Dedifferentiated amniotic fluid mesenchymal stem cell (primary cell): Measurements from ENCODE around the gene ST3GAL3.

Experiments used
- DNase-seq: peaks from one replicate; pipeline ENCODE4 v3.0.0-alpha.2; 2016; ENCODE audit errors: extremely low spot score

ST3GAL3 gene

GRCh38 chr1:43878440-43878839 is 171.1 kb downstream of the ST3GAL3 start:
- no peak for DNase-seq

GRCh38 chr1:43878854-43879253 is 171.5 kb downstream of the ST3GAL3 start:
- no peak for DNase-seq

- DNase-seq: no peak
Measured at GRCh38 chr1:43879414-43879813, 172.1 kb downstream of the ST3GAL3 start.

DNA sequence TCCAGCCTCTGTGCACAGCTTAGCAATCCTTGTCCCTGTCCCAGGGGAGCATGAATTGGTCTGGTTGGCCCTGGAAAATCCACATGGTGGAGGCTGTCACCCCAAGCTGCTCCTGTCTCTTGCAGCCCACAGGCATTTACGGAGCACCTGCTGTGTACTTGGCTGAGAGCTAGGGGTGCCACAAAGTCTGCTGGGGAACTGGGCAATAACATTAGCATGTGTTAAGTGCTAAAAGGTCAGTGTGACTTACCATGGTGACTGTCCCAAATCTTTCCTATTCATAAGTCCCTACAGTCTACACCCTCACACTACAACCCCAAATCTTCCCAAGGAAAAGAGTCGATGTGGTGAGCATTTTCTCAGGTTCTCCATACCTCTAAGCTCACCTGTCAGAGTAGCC is 172.7 kb downstream of the ST3GAL3 start:
- no peak for DNase-seq

DNA sequence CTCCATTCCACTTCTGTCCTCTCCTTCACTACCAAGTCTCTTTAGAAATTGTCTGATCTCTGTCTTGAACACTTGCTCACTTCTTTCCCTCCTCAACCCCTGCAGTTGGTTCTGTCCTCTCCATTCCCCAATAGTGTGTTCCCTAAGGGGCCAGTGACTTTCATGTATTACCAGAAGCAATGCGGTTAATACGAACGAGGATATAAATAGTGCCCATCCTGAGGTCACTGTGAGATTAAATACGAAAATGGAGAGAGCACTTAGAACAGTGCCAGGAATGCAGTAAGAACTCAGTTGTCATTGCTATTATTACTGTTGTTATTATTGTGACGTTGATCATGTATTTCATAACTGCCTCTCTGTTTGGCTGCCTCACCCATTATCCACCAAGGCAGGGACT is 173.3 kb downstream of the ST3GAL3 start:
- no peak for DNase-seq

GRCh38 chr1:43881415-43881814 is 174.1 kb downstream of the ST3GAL3 start:
- no peak for DNase-seq

DNA sequence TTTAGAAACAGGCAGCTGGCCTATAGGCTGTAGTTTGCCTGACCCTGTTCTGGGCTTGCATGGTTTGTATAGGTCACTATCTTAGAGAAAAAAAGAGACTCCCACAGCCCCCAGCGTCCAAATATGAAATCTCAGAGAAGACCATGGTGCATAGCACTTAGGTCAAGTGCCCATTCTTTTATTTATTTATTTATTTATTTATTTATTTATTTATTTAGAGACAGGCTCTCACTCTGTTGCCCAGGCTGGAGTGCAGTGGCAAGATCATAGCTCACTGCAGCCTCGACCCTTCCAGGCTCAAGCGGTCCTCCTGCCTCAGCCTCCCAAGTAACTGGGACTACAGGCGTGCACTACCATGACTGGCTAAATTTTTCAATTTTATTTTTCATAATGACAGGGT is 175.4 kb downstream of the ST3GAL3 start:
- no peak for DNase-seq

DNA sequence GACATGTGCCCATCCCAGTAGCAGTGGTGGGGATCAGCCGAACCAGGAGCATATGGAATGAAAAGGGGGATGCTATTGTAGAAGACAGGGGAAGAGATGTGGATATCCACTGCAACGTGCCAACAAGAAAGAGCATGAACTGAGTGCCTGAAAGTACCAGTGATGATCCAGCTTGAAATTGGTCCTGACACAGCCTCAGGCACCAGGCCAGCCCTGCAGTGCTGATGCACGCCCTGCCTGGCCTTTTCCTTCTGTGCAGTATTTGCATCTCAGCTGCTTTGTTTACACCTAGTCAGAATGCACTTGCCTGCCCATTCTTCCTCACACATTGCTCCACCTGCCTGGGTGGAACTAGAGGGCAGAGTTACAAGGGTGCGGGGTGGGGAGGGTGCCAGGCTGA is 176.0 kb downstream of the ST3GAL3 start:
- DNase-seq: no peak

DNA sequence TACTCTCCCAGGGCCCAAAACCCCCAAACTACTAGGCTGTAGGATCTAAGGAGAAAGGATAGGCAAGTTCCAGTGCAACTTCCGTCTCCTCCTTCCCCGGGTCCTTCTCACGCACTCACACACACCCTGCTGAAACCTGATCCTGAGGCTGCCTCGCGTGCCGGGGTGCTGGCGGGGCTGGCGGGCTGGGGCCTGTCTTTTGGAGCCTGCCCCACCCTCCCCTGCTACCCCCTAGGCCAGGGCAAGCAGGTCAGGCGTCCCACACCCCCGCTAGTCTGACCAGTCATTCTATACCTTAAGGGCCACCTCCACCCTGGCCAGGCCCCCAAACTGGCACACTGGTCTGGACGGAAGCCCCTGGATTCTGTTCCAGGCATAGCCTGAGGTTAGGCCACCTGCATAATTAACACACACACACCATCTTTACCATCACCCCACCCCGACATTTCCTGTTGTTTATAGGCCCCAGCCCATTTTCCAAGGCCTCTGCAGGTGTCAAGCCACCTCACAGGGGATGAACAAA is 178.0 kb downstream of the ST3GAL3 start:
- DNase-seq: no peak

- no peak for DNase-seq
Measured at GRCh38 chr1:43887748-43888147, 180.4 kb downstream of the ST3GAL3 start.

DNA sequence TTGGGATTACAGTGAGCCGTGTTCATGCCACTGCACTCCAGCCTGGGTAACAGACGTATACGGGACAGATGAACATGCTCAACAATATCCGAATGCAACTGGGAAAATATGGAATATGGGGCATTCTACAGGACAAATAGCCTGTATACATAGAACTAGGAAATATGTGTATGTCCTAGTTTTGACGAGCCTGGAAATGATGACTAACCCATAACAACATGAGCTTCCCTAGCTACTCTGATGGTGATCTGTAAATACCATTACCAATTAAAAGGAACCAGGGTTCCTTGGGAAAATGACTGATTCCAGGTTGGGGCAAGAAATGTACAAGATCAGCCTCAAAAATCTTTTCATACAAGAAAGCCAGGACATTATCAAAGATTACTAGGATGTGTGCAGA is 183.5 kb downstream of the ST3GAL3 start:
- no peak for DNase-seq

- DNase-seq: no peak
Measured at GRCh38 chr1:43893006-43893405, 185.7 kb downstream of the ST3GAL3 start.

GRCh38 chr1:43898981-43899380 is 191.6 kb downstream of the ST3GAL3 start:
- DNase-seq: no peak

DNA sequence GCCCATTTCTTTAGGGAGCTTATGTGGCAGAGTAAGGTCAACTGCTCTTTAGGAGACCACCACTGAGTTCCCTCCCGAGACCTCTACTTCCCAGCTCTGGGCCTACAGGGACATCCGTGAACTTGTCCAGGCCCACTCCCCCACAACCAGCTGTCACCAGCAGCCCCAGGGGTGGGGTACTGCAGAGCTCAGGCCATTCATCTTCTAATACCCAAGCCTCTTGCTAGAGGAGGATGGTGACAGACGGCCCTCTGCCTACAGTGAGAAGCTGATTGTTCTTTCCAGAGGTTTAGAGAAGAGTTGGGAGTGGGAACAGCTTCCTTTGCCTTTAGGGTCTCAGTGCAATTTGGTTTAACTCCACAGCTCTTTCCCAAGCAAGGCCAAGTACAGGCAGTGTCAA is 193.1 kb downstream of the ST3GAL3 start:
- no peak for DNase-seq

DNA sequence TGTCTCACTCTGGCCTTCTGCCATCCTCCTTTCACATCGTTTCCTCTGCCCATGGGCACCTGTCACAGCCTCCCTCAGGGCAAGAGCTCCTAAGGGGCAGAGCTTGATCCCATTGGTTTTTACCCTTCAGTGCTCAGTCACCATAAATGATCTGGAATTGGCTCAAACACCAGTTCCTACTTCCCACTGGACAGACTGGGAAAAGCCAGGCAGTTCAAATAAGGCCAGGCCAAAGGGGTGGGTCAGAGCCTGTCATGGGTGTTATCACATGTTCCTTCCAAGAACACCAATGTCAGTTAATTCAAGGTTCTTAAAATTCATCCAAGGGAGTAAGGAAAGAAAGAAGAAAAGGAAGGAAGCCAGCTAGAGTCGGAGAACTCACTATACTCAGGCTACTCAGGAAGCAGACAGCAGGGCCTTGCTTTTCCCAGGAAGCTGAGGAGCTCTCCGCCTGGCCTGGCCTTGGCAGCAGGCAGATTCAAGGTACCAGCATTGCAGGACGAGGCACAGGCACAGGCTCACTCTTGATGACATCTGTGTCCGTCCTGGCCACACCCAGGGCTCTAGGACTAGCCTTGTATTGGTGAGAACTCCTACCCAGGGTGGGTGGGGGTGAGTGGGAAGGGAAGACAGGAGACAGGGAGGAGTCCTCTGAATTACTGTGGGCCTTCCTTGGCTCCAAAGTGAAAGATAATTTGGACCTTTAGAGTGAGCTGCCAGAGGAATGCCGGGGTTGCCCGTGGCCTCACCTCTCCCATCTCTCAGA is 194.0 kb downstream of the ST3GAL3 start:
- DNase-seq: no peak

GRCh38 chr1:43902058-43902831 is 194.9 kb downstream of the ST3GAL3 start:
- DNase-seq: no peak

GRCh38 chr1:43904660-43905551 is 197.6 kb downstream of the ST3GAL3 start:
- DNase-seq: no peak

DNA sequence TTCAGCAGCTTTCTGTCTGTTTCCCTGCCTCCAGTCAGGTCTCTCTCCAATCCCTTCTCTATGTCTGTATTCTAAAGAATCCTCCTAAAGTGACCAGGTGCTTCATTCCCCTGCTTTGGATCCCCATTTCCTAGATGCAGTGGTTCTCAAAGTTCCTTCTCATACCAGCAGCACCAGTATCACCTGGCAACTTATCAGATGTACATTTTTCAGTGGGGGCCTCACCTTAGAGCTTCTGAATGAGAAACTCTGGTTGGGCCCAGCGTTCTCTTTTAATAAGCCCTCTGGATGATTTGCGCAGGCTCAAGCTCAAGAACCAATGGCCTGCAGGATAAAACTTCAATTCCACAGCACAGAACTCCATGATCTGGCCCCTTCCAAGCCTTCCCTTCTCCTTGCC is 200.9 kb downstream of the ST3GAL3 start:
- no peak for DNase-seq

- no peak for DNase-seq
Measured at GRCh38 chr1:43908858-43909257, 201.5 kb downstream of the ST3GAL3 start.

DNA sequence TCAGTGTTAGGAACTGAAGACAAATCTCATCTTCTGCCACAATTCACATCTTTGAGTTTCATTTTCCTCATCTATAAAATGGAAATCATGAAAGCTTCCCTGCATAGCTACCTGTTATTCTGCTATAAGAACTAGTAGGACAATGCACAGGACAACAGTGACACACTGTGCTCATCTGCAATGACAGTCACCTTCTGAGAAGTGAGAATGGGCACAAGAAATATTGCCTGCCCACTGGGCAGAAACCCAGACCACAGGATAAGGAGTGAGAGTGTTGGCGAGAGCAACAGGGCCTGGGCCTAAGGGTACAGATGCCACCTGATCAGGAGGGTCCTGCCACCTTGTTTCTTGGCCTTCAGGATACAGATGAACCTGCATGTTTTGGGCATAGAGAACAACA is 203.0 kb downstream of the ST3GAL3 start:
- DNase-seq: no peak

DNA sequence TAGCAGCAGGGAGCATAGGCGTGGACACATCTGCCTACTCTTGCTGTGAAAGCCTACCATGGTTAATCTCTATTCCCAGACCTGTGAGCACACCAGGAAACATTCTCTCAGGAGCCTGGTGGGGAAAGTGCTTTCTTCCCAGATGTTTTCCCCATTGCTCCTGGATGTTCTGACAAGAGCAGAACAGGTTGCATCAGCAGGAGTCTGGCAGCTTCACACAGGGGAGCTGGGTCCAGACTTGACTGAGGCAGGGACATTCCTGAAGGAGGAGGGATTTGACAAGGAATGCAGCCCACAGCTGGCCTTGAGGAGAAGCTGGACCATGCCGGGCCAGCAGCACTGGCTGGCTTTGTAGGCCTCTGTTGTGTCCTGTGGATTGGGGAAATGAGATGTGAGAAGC is 205.3 kb downstream of the ST3GAL3 start:
- peak; percentile 67 for DNase-seq

- DNase-seq: no peak
Measured at GRCh38 chr1:43913051-43913501, 205.7 kb downstream of the ST3GAL3 start.
